Activated T-helper 2 cell treated with anti-CD3 and anti-CD28 coated beads, Interferon-gamma antibody, Interleukin-2, Interleukin-4, amounts not matched to agents 10 μg/mL and 5 μg/mL and 100 μg/mL, durations not matched to agents 14 hours and 24 hours and 36 hours (primary cell): Measurements from ENCODE around the gene HAS3. TPM values are rescaled to one million over a fixed set of nuclear protein-coding genes. Genes with fewer than 3 reads are reported as not detected.
"Not testable (repeated sequence)": the region's sequence is repeated elsewhere in the genome, so short reads cannot be mapped to it uniquely, and the experiment has no call there.

Experiments
- DNase-seq: peaks from one replicate; pipeline ENCODE4 v3.0.0; 2021; ENCODE audit warnings: low spot score
- H3K27ac Mint-ChIP-seq: one replicate; pipeline ENCODE4 v1.8.0; 2021; ENCODE audit warnings: mixed read lengths
- H3K27me3 Mint-ChIP-seq: one replicate; pipeline ENCODE4 v1.8.0; 2021; ENCODE audit warnings: low read depth, mixed read lengths
- H3K36me3 Mint-ChIP-seq: one replicate; pipeline ENCODE4 v1.8.0; 2021; ENCODE audit warnings: low read depth, mixed read lengths
- H3K4me1 Mint-ChIP-seq: one replicate; pipeline ENCODE4 v1.8.0; 2021; ENCODE audit warnings: low read depth, mixed read lengths
- H3K4me3 Mint-ChIP-seq: one replicate; pipeline ENCODE4 v1.8.0; 2021; ENCODE audit warnings: low read depth, mild to moderate bottlenecking, moderate library complexity, mixed read lengths
- H3K9me3 Mint-ChIP-seq: one replicate; pipeline ENCODE4 v1.8.0; 2021; ENCODE audit warnings: mixed read lengths
- intact Hi-C: fragments of 100-400 bp; cut with micrococcal nuclease; formaldehyde crosslinking; loops from one replicate; pipeline ENCODE4 v1.15.1; 2023
- total RNA-seq: library from RNA; stranded (reverse); gene quantifications from 2 replicates; pipeline ENCODE4 v1.2.3, GENCODE V29; 2022

Gene HAS3
- total RNA-seq, 1 donor from 2014 or later = 1.1 TPM

- intact Hi-C loops = no loop called here
- Mint-ChIP-seq H3K27ac (no peak overlapping the region), H3K4me1 (peaks cover 16% of the 10 kb centered on the region), H3K9me3 (no peaks in the 10 kb centered on the region), H3K27me3 (no peaks in the 10 kb centered on the region), H3K36me3 (peaks cover 58% of the 10 kb centered on the region), H3K4me3 (no peak overlapping the region)
- DNase-seq = no peak
These were observed 40.2 kb downstream of the HAS3 start for GRCh38 chr16:69145658-69146057.

- H3K27ac Mint-ChIP-seq, H3K4me3 Mint-ChIP-seq, H3K27me3 Mint-ChIP-seq: not testable (repeated sequence)
These were observed 44.2 kb downstream of the HAS3 start for GRCh38 chr16:69149621-69150020.

GRCh38 chr16:69150146-69150865, 44.9 kb downstream of the HAS3 start:
- Mint-ChIP-seq H3K36me3 (peaks cover 61% of the 10 kb centered on the region), H3K9me3 (no peaks in the 10 kb centered on the region), H3K27me3 (no peaks in the 10 kb centered on the region), H3K4me3 (no peak overlapping the region), H3K27ac (no peak overlapping the region), H3K4me1 (peaks cover 8% of the 10 kb centered on the region)
- intact Hi-C loops = loop anchor here (1.0 kb wide), 1 partner anchor 137 kb away; no protein-coding TSS in a partner anchor
- peak; percentile 20 for DNase-seq

More at GRCh38 chr16:69149621-69150020, 44.2 kb downstream of the HAS3 start:
- intact Hi-C loops = loop anchor here (1.0 kb wide), 1 partner anchor 138 kb away; no protein-coding TSS in a partner anchor
- peaks cover 58% of the 10 kb centered on the region for H3K36me3 Mint-ChIP-seq
- not testable (repeated sequence) for DNase-seq, H3K9me3 Mint-ChIP-seq, H3K4me1 Mint-ChIP-seq

- no peak for DNase-seq
- Mint-ChIP-seq H3K27ac (peak overlapping the region; percentile 36), H3K4me3 (no peak overlapping the region), H3K4me1 (peaks cover 9% of the 10 kb centered on the region), H3K27me3 (no peaks in the 10 kb centered on the region), H3K36me3 (peaks cover 72% of the 10 kb centered on the region), H3K9me3 (no peaks in the 10 kb centered on the region)
- intact Hi-C loops = no loop called here
These were observed 51.7 kb downstream of the HAS3 start for GRCh38 chr16:69157196-69157595.

GRCh38 chr16:69160192-69160591, 54.7 kb downstream of the HAS3 start:
- intact Hi-C loops = no loop called here
- H3K27ac Mint-ChIP-seq = no peak overlapping the region
- H3K4me3 Mint-ChIP-seq = no peak overlapping the region
- no peaks in the 10 kb centered on the region for H3K9me3 Mint-ChIP-seq
- DNase-seq = no peak
- H3K27me3 Mint-ChIP-seq = no peaks in the 10 kb centered on the region
- peaks cover 18% of the 10 kb centered on the region for H3K4me1 Mint-ChIP-seq
- H3K36me3 Mint-ChIP-seq = peaks cover 74% of the 10 kb centered on the region

GRCh38 chr16:69165584-69165983, 60.1 kb downstream of the HAS3 start:
- Mint-ChIP-seq H3K27me3 (no peaks in the 10 kb centered on the region), H3K36me3 (peaks cover 80% of the 10 kb centered on the region), H3K4me3 (peak overlapping the region; percentile 13), H3K9me3 (no peaks in the 10 kb centered on the region), H3K4me1 (peaks cover 47% of the 10 kb centered on the region), H3K27ac (peak overlapping the region; percentile 93)
- intact Hi-C loops = no loop called here
- DNase-seq = no peak

GRCh38 chr16:69166221-69166833, 60.9 kb downstream of the HAS3 start:
- intact Hi-C loops = loop anchor here (1.0 kb wide), 5 partner anchors 20 to 410 kb away; no protein-coding TSS in a partner anchor
- H3K27ac Mint-ChIP-seq = peak overlapping the region; percentile 93
- H3K4me1 Mint-ChIP-seq = peaks cover 52% of the 10 kb centered on the region
- H3K4me3 Mint-ChIP-seq = peak overlapping the region; percentile 13
- no peaks in the 10 kb centered on the region for H3K27me3 Mint-ChIP-seq
- H3K9me3 Mint-ChIP-seq = no peaks in the 10 kb centered on the region
- peak; percentile 33 for DNase-seq
- H3K36me3 Mint-ChIP-seq = peaks cover 79% of the 10 kb centered on the region

GRCh38 chr16:69166946-69167930, 61.8 kb downstream of the HAS3 start:
- Mint-ChIP-seq H3K36me3 (peaks cover 82% of the 10 kb centered on the region), H3K27ac (peak overlapping the region; percentile 93), H3K27me3 (no peaks in the 10 kb centered on the region), H3K4me3 (peak overlapping the region; percentile 11), H3K4me1 (peaks cover 57% of the 10 kb centered on the region), H3K9me3 (no peaks in the 10 kb centered on the region)
- no peak for DNase-seq
- intact Hi-C loops = loop anchor here (1.0 kb wide), 5 partner anchors 19 to 411 kb away; no protein-coding TSS in a partner anchor

Other genes starting within 250 kb of the HAS3 start
- gene CHTF8, start 26.9 kb downstream of the HAS3 start, total RNA-seq = 121 and 138 TPM in 2 replicates
- 104 and 107 TPM in 2 replicates for gene UTP4, start 27.0 kb downstream of the HAS3 start, total RNA-seq
- gene SNTB2, start 81.5 kb downstream of the HAS3 start, total RNA-seq = 29.8 and 30.4 TPM in 2 replicates
- gene VPS4A, start 205.7 kb downstream of the HAS3 start, total RNA-seq = 34.6 and 36.3 TPM in 2 replicates
- 15.5 and 17.8 TPM in 2 replicates for gene PDF, start 224.9 kb downstream of the HAS3 start, total RNA-seq
- 41.5 and 42.9 TPM in 2 replicates for gene COG8, start 233.9 kb downstream of the HAS3 start, total RNA-seq
- 60.5 and 60.8 TPM in 2 replicates for gene NIP7, start 234.1 kb downstream of the HAS3 start, total RNA-seq
- gene TMED6, start 246.1 kb downstream of the HAS3 start, total RNA-seq = 1.8 and 1.9 TPM in 2 replicates